Gastrocnemius medialis (tissue), 4 donors: ENCODE measurements around the gene FAM136A.

Source experiments
- POLR2A ChIP-seq, 2 donors: fragments of 450-650 bp; IDR thresholded peaks; one replicate each; pipeline ENCODE4 v1.6.1; 2017; ENCODE audit warnings: antibody characterized with exemption in 2 of 2, mild to moderate bottlenecking in 2 of 2, moderate library complexity in 2 of 2
- TF ChIP-seq, protein P1 (sequence below), 5 experiments: fragments of 450-650 bp in 3 of 5; fragments of 200-600 bp in 2 of 5; sonication (generic) in 2 of 5; IDR thresholded peaks in 4 of 5; conservative IDR thresholded peaks in 1 of 5; 1 replicate in 4 of 5; 2 replicates in 1 of 5; pipeline ENCODE4 v1.5.1; 2016 to 2019; ENCODE audit warnings: antibody characterized with exemption in 5 of 5, mild to moderate bottlenecking in 3 of 5, moderate library complexity in 3 of 5

DNA sequence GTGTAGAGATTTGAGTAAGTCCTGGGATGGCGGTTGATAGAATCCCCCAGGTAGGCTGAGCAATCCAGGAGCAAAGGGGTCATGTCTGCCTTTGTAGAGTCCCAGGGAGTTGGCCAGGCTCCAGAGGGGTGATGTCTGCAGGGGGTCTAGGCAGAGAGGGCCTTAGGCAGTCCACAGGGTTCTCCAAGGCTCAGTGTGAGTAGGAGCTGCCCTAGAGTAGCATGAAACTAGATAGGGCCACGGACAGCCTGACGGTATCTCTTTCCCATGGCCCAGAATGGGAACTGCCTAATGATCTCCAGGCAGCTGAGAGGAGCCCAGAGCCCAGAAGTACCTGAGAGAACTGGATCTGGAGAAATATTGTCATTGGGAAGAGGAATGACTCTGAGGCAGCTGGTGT lies 9.0 kb upstream of the FAM136A start:
- TF ChIP-seq, protein P1, sequence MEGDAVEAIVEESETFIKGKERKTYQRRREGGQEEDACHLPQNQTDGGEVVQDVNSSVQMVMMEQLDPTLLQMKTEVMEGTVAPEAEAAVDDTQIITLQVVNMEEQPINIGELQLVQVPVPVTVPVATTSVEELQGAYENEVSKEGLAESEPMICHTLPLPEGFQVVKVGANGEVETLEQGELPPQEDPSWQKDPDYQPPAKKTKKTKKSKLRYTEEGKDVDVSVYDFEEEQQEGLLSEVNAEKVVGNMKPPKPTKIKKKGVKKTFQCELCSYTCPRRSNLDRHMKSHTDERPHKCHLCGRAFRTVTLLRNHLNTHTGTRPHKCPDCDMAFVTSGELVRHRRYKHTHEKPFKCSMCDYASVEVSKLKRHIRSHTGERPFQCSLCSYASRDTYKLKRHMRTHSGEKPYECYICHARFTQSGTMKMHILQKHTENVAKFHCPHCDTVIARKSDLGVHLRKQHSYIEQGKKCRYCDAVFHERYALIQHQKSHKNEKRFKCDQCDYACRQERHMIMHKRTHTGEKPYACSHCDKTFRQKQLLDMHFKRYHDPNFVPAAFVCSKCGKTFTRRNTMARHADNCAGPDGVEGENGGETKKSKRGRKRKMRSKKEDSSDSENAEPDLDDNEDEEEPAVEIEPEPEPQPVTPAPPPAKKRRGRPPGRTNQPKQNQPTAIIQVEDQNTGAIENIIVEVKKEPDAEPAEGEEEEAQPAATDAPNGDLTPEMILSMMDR (IDR thresholded peaks at IDR 0.05 in 4 of 5, conservative IDR thresholded peaks at IDR 0.05 in 1 of 5) = no peak
- no peak for TF ChIP-seq POLR2A (IDR thresholded peaks at IDR 0.05)
